ENCODE measurements around the gene TUBB3.

Gene TUBB3

GRCh38 chr16:89981414-89981813, 58.3 kb downstream of the TUBB3 start:
- no peak overlapping the region for H3K4me3 ChIP-seq (ENCODE audit: low read length)
- no peak for DNase-seq (ENCODE audit: low read depth, low spot score)

- H3K4me3 ChIP-seq (ENCODE audit: low read length): no peak overlapping the region
- DNase-seq (ENCODE audit: low read depth, low spot score): no peak
Measured at GRCh38 chr16:89982318-89982717, 59.2 kb downstream of the TUBB3 start.

- H3K4me3 ChIP-seq (ENCODE audit: low read length): no peak overlapping the region
- DNase-seq (ENCODE audit: low read depth, low spot score): no peak
Measured at GRCh38 chr16:89983536-89983935, 60.4 kb downstream of the TUBB3 start.

- H3K4me3 ChIP-seq (ENCODE audit: low read length): no peak overlapping the region
- no peak for DNase-seq (ENCODE audit: low read depth, low spot score)
Measured at GRCh38 chr16:89984216-89984615, 61.1 kb downstream of the TUBB3 start.

- DNase-seq (ENCODE audit: low read depth, low spot score): no peak
- H3K4me3 ChIP-seq (ENCODE audit: low read length): no peak overlapping the region
Measured at GRCh38 chr16:89985219-89985618, 62.1 kb downstream of the TUBB3 start.
